Small intestine (tissue), 7 donors: ENCODE results near the gene KRT4. TPM values are rescaled to one million over a fixed set of nuclear protein-coding genes. Genes with fewer than 3 reads are reported as not detected.
A peak's percentile ranks its signal among the peaks of the same experiment; 100 is the strongest.

Experiments used
- DNase-seq, 2 donors: peaks; one replicate each; pipeline versions ENCODE4 v3.0.0 to v3.0.0-alpha.2; 2013
- FAIRE-seq: peaks from 2 replicates; lab custom pipeline; 2012; peaks lifted over from hg19 to GRCh38; lab: Jason Lieb, UNC
- H3K27ac ChIP-seq, 3 donors: one replicate each; pipeline ENCODE4 v1.5.1; 2013; ENCODE audit warnings: low read length in 2 of 3, mild to moderate bottlenecking in 2 of 3, control low read depth in 1 of 3, inconsistent platforms in 1 of 3, low read depth in 1 of 3, moderate library complexity in 1 of 3
- H3K27me3 ChIP-seq, 3 donors: one replicate each; pipeline ENCODE4 v1.6.1; 2013; ENCODE audit warnings: low read length in 3 of 3, inconsistent platforms in 1 of 3; ENCODE audit not compliant: control insufficient read depth in 3 of 3, insufficient read depth in 3 of 3
- H3K36me3 ChIP-seq, 3 donors: one replicate each; pipeline ENCODE4 v1.6.1; 2013; ENCODE audit warnings: low read length in 3 of 3, inconsistent platforms in 1 of 3, low read depth in 1 of 3, mild to moderate bottlenecking in 1 of 3, moderate library complexity in 1 of 3; ENCODE audit not compliant: control insufficient read depth in 3 of 3, insufficient read depth in 2 of 3
- H3K4me1 ChIP-seq, 3 donors: one replicate each; pipeline ENCODE4 v1.6.1; 2013; ENCODE audit warnings: low read length in 2 of 3, inconsistent platforms in 1 of 3, low read depth in 1 of 3, mild to moderate bottlenecking in 1 of 3, moderate library complexity in 1 of 3; ENCODE audit not compliant: control insufficient read depth in 3 of 3, insufficient read depth in 2 of 3
- H3K4me3 ChIP-seq, 3 donors: one replicate each; pipeline ENCODE4 v1.5.1; 2013; ENCODE audit warnings: low read length in 3 of 3, control low read depth in 1 of 3, inconsistent platforms in 1 of 3, low read depth in 1 of 3, mild to moderate bottlenecking in 1 of 3, moderate library complexity in 1 of 3
- H3K9me3 ChIP-seq, 2 donors: one replicate each; pipeline ENCODE4 v1.6.1; 2013; ENCODE audit warnings: low read depth in 1 of 2, low read length in 1 of 2; ENCODE audit not compliant: control insufficient read depth in 2 of 2, insufficient read depth in 1 of 2
- WGBS, 3 donors: extraction: QIAGEN DNeasy Blood & Tissue Kit; methylation state at CpG; one replicate each; pipeline ENCODE4 v1.1.7; 2013; 5-methylcytosine and 5-hydroxymethylcytosine counted together
- polyA plus RNA-seq, 4 donors: library from polyadenylated mRNA; stranded (reverse) in 3 of 4; unstranded in 1 of 4; fragments of 200-250 nt in 3 of 4; fragments of 120-200 nt in 1 of 4; gene quantifications; one replicate each; pipeline versions ENCODE4 v1.2.1 to v1.2.3, GENCODE V29; 2013
- donor health status: healthy with polysubstance abuse.
- donor health status: control.
- donor health status: control.
- donor health status: Bipolar disorder and iron deficiency.
- donor health status: healthy.

The KRT4 gene
- polyA plus RNA-seq, 4 donors, result 0.04 to 12.3 (median 4.4) TPM

DNA sequence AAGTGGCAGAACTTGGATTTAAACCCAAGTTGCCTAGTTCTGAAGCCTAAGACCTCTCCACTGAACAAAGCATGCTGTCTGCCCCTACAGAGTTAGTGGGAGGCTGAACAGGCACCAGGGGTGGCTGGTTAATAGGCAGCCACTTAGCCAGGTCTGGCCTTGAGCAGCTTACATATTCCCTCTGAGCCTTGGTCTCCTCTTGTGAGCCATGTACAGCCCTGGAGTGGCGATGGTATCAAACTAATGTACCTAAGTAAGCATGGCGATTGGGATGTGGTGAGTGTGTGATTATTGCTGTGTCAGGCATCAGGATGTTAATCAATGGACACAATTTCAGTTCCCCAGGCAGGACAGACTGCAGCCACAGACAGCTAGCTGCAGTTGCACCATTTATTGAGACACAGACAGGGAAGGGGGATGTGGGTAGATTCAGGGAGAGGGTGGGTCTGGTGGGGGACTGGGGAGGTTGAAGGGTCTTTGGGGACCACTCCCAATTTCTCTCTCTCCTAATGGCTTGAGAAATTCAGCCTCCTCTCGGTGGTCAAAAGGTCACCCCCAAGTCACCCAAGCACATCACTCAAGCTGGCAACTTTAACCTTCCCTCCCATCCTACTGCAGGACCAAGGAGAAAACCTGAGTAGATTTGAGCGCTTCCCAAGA, 7.3 kb upstream of the KRT4 start:
- no peak for FAIRE-seq
- WGBS, 3 donors, result 87 to 94% (median 92%) methylated on average over 4 of the region's 4 CpGs

DNA sequence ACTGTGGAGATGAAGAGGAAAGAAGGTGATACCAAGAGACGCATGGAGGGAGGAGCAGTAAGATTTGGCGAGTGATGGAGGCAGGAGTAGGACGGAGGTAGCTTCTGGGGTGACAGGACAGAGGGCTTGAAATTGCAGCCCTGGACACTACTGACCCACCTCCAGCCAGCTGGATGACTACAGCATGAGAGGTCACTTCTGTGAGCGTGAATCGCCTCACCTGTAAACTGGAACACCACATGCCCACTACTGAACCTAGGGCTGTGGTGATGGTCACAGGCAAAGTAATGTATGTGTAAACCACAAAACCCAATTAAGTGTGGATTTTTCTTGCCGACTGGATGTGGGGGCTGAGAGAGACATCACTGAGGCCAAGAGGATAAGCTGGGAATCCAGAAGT, 6.6 kb upstream of the KRT4 start:
- H3K4me3 ChIP-seq, result no peak overlapping the region
- peaks cover 0 to 11% (median 0%) of the 10 kb centered on the region in 3 donors for H3K4me1 ChIP-seq
- DNase-seq (no peak), FAIRE-seq (no peak)
- WGBS, 3 donors, result 89 to 92% (median 91%) methylated on average over 6 of the region's 6 CpGs
- H3K27me3 ChIP-seq, result peaks cover 0 to 1% (median 0%) of the 10 kb centered on the region in 3 donors
- H3K36me3 ChIP-seq, result no peaks in the 10 kb centered on the region
- no peak overlapping the region for H3K27ac ChIP-seq
- no peaks in the 10 kb centered on the region for H3K9me3 ChIP-seq

More for the DNA sequence above, 7.3 kb upstream of the KRT4 start:
- H3K27ac ChIP-seq, result no peak overlapping the region
- H3K4me1 ChIP-seq, result peaks cover 0 to 11% (median 0%) of the 10 kb centered on the region in 3 donors
- H3K27me3 ChIP-seq, result peaks cover 0 to 1% (median 0%) of the 10 kb centered on the region in 3 donors
- no peak for DNase-seq
- no peak overlapping the region for H3K4me3 ChIP-seq
- no peaks in the 10 kb centered on the region for H3K9me3 ChIP-seq
- no peaks in the 10 kb centered on the region for H3K36me3 ChIP-seq

DNA sequence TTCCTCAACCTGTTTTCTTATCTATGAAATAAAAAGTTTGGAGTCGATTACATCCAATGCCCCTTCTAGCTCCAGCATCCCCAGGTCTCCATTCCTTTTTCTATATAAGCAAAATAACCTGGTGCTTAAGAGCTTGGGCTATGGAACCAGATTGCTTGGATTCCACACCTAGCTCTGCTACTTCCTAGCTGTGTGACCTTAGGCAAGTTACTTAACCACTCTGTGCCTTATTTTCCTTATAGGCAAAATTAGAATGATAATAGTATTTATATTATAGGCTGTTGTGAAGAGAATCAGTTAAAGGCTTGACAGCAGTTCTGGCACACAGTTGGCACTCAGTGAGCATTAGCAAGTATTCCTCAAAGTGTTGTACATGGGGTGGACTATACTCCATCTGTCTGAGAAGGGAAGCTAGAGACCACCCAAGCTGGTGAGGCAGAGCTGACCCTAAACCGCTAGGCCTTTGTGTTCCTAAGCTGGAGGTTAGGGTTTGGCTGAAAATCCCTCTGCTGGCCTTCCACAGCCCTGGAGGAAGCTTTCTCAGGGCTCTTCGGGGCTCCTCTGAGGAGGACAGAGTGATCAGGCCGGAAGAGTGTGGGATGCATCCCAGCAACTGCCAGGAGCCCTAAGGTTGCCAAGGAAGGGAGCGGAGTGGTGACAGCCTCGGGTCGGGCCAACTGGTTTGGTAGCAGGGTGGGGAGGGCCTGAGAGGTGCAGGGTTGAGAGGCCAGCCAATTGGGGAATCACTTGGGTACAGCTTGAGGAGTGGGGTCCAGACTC, 6.0 kb upstream of the KRT4 start:
- no peak overlapping the region for H3K4me3 ChIP-seq
- H3K9me3 ChIP-seq, result no peaks in the 10 kb centered on the region
- no peak for FAIRE-seq
- 83 to 85% (median 83%) methylated on average over 7 of the region's 7 CpGs for WGBS, 3 donors
- no peaks in the 10 kb centered on the region for H3K36me3 ChIP-seq
- H3K4me1 ChIP-seq, result peaks cover 0 to 11% (median 0%) of the 10 kb centered on the region in 3 donors
- H3K27me3 ChIP-seq, result peaks cover 0 to 1% (median 0%) of the 10 kb centered on the region in 3 donors
- no peak overlapping the region for H3K27ac ChIP-seq
- no peak for DNase-seq

DNA sequence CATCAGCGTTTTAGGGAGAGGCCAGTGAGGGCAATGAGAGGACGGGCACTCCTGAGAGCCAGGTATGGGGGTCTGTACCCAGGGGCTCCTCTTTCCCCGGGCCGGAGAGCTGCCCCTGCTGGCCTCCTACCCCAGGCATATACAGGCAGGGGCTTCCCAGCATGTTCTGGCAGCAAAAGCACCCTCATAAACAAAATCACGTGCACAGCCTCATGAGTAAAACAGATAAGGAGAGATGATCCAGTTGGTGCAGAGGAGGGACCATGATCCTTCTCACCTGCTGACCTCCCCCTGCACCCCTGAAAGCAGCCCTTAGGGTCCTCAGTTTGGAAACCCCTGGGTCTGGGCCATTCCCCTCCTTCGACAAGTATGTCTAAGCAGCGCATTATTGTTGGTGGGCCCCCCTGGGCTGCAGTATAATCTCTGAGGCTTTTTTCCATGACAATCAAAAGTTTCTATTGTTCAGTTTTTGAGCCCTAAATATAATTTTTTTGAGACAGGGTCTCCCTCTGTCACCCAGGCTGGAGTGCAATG, 5.0 kb upstream of the KRT4 start:
- Histone ChIP-seq H3K36me3 (no peaks in the 10 kb centered on the region), H3K27me3 (peaks cover 0 to 1% (median 0%) of the 10 kb centered on the region in 3 donors), H3K4me1 (peaks cover 0 to 11% (median 0%) of the 10 kb centered on the region in 3 donors), H3K27ac (no peak overlapping the region), H3K4me3 (no peak overlapping the region), H3K9me3 (no peaks in the 10 kb centered on the region)
- no peak for FAIRE-seq
- DNase-seq, result peak in 1 of 2 donors; percentile 64
- WGBS, 3 donors, result 26 to 47% (median 28%) methylated on average over 7 of the region's 7 CpGs

DNA sequence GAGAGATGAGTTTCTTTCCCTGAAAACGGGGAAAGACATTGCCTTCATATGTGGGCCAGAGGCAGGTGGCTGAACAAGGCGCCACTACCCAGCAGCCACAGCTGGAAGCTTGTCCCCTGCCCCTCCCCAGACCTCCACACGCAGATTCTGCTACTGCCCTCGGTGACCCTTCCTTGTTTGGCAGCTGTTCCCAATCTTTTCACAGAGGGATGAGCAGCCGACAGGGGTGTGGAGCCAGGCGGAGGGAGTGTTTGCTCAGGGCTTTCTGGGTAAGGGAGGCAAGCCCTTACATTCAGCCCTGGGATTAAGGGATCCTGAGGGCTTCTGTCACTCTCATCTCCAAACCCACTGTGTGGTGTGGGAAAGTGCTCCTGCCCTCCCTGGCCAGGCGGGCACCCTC, 4.5 kb upstream of the KRT4 start:
- WGBS, 3 donors, result 16 to 35% (median 23%) methylated on average over 7 of the region's 7 CpGs
- Histone ChIP-seq H3K36me3 (no peaks in the 10 kb centered on the region), H3K4me3 (no peak overlapping the region), H3K9me3 (no peaks in the 10 kb centered on the region), H3K27ac (no peak overlapping the region), H3K4me1 (peaks cover 0 to 11% (median 0%) of the 10 kb centered on the region in 3 donors), H3K27me3 (peaks cover 0 to 1% (median 0%) of the 10 kb centered on the region in 3 donors)
- FAIRE-seq (no peak), DNase-seq (peak in 1 of 2 donors; percentile 21)

DNA sequence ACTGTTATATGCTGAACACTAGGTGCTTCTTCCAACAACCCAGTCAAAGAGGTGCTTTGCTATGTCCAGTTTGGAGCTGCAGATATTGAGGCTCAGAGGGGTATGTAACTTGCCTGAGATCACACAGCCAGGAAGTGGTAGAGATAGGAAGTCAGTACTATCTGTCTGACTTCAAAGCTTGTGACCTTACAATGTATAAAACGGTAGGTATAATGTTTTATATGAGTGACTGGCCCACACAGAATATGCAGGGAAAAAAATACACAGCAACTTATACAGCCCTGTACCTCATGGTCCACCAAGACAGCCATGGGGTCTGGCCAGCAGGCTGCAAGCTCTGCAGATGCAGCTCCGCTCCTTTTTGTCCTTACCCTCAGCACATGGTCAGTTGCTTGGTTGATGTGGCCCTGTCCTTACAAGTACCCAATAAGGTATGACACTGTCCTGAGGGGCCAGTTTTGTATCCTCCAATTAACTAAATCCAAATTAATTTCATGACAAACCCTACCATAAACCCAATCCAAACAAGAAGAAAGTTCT, 3.9 kb upstream of the KRT4 start:
- H3K27ac ChIP-seq, result no peak overlapping the region
- peaks cover 0 to 11% (median 0%) of the 10 kb centered on the region in 3 donors for H3K4me1 ChIP-seq
- peaks cover 0 to 1% (median 0%) of the 10 kb centered on the region in 3 donors for H3K27me3 ChIP-seq
- H3K36me3 ChIP-seq, result no peaks in the 10 kb centered on the region
- FAIRE-seq, result no peak
- H3K4me3 ChIP-seq, result no peak overlapping the region
- no peaks in the 10 kb centered on the region for H3K9me3 ChIP-seq
- 59 to 65% (median 63%) methylated on average over 2 of the region's 2 CpGs for WGBS, 3 donors
- no peak for DNase-seq

DNA sequence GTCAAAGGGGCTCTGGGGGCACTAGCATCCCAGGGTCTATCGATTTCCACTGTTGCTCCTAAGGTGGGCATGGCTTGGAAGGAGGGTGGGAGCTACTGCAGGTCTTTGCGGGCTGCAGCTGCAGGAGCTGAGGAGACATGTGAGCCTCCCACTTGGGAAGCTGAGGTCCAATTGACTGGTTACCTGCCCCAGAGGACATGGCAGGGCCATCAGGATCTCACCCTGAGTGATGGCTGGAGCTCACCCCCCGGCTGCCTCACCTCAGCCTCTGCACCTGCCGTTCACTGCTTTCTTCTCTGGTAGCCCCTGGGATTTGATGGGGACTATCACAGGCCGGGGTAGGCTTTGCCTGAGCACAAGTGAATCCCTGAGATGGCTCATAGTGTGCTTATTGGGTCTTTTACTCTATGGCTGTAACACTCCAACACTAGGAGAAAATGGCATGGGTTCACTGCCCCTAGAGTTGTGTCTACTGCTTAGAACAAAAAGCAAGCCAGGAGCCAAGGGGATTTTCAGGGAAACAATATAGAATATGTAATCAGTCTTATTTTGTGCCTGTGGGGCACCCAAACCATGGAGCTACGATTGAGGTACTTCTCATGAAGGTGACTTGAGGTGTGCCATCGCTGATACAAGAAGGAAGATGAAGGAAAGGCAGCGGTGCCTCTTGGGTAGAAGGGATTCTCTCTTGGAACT, 3.2 kb upstream of the KRT4 start:
- Histone ChIP-seq H3K4me3 (no peak overlapping the region), H3K36me3 (no peaks in the 10 kb centered on the region), H3K9me3 (no peaks in the 10 kb centered on the region), H3K27ac (no peak overlapping the region), H3K4me1 (peaks cover 0 to 11% (median 0%) of the 10 kb centered on the region in 3 donors), H3K27me3 (peaks cover 0 to 1% (median 0%) of the 10 kb centered on the region in 3 donors)
- WGBS, 3 donors, result 85 to 91% (median 87%) methylated on average over 8 of the region's 8 CpGs
- FAIRE-seq, result no peak
- no peak for DNase-seq
